Measurements from ENCODE around the gene POFUT2.

POFUT2 gene

GRCh38 chr21:45306832-45307571 lies 19.3 kb upstream of the POFUT2 start:
- ATAC-seq = no peak
- TF ChIP-seq TCF4 (CRISPR knock-in tag; IDR thresholded peaks at IDR 0.05; ENCODE audit: borderline replicate concordance) (no peak), ISL1 (CRISPR knock-in tag; IDR thresholded peaks at IDR 0.05) (no peak), ZNF70 (CRISPR knock-in tag; IDR thresholded peaks at IDR 0.05) (no peak), SNAI2 (CRISPR knock-in tag; IDR thresholded peaks at IDR 0.05) (no peak), ZFP30 (CRISPR knock-in tag; IDR thresholded peaks at IDR 0.05) (no peak), BACH2 (CRISPR knock-in tag; IDR thresholded peaks at IDR 0.05; ENCODE audit: borderline replicate concordance) (no peak), RARB (CRISPR knock-in tag; IDR thresholded peaks at IDR 0.05) (no peak), POU6F1 (CRISPR knock-in tag; IDR thresholded peaks at IDR 0.05; ENCODE audit: borderline replicate concordance, low read depth) (no peak), CSRNP3 (CRISPR knock-in tag; IDR thresholded peaks at IDR 0.05) (no peak), ARNTL (CRISPR knock-in tag; IDR thresholded peaks at IDR 0.05; ENCODE audit: borderline replicate concordance, low read depth) (no peak), PATZ1 (CRISPR knock-in tag; IDR thresholded peaks at IDR 0.05; ENCODE audit: borderline replicate concordance) (no peak), ESRRG (CRISPR knock-in tag; IDR thresholded peaks at IDR 0.05) (no peak), CSDC2 (CRISPR knock-in tag; IDR thresholded peaks at IDR 0.05) (no peak), OSR1 (CRISPR knock-in tag; IDR thresholded peaks at IDR 0.05) (no peak), ZNF565 (CRISPR knock-in tag; conservative IDR thresholded peaks at IDR 0.05; ENCODE audit: low read depth) (no peak), ZNF8 (CRISPR knock-in tag; IDR thresholded peaks at IDR 0.05) (no peak), PPARA (CRISPR knock-in tag; IDR thresholded peaks at IDR 0.05; ENCODE audit: borderline replicate concordance) (no peak), TOX (CRISPR knock-in tag; IDR thresholded peaks at IDR 0.05; ENCODE audit: borderline replicate concordance) (no peak), GLIS3 (CRISPR knock-in tag; IDR thresholded peaks at IDR 0.05) (no peak)

- TF ChIP-seq PPARA (CRISPR knock-in tag; IDR thresholded peaks at IDR 0.05; ENCODE audit: borderline replicate concordance) (no peak), ZNF70 (CRISPR knock-in tag; IDR thresholded peaks at IDR 0.05) (no peak), GLIS3 (CRISPR knock-in tag; IDR thresholded peaks at IDR 0.05) (no peak), OSR1 (CRISPR knock-in tag; IDR thresholded peaks at IDR 0.05) (no peak)
- no peak for ATAC-seq
Measured at GRCh38 chr21:45306453-45306831, 18.7 kb upstream of the POFUT2 start.

GRCh38 chr21:45305836-45306235 lies 18.1 kb upstream of the POFUT2 start:
- ATAC-seq = no peak
- no peak for TF ChIP-seq BACH2 (CRISPR knock-in tag; IDR thresholded peaks at IDR 0.05; ENCODE audit: borderline replicate concordance)
- TF ChIP-seq CSDC2 (CRISPR knock-in tag; IDR thresholded peaks at IDR 0.05) = no peak
- TF ChIP-seq ISL1 (CRISPR knock-in tag; IDR thresholded peaks at IDR 0.05) = no peak
- no peak for TF ChIP-seq PPARA (CRISPR knock-in tag; IDR thresholded peaks at IDR 0.05; ENCODE audit: borderline replicate concordance)
- no peak for TF ChIP-seq TCF4 (CRISPR knock-in tag; IDR thresholded peaks at IDR 0.05; ENCODE audit: borderline replicate concordance)
- TF ChIP-seq ZNF70 (CRISPR knock-in tag; IDR thresholded peaks at IDR 0.05) = no peak
- TF ChIP-seq GLIS3 (CRISPR knock-in tag; IDR thresholded peaks at IDR 0.05) = no peak
- no peak for TF ChIP-seq ZNF565 (CRISPR knock-in tag; conservative IDR thresholded peaks at IDR 0.05; ENCODE audit: low read depth)

GRCh38 chr21:45304945-45305344 lies 17.2 kb upstream of the POFUT2 start:
- TF ChIP-seq TSHZ2 (CRISPR knock-in tag; IDR thresholded peaks at IDR 0.05) = no peak
- no peak for TF ChIP-seq ZFP3 (CRISPR knock-in tag; IDR thresholded peaks at IDR 0.05)
- no peak for TF ChIP-seq CSRNP3 (CRISPR knock-in tag; IDR thresholded peaks at IDR 0.05)
- no peak for ATAC-seq
